ENCODE measurements around the gene PRIMA1. TPM values are rescaled to one million over a fixed set of nuclear protein-coding genes. Genes with fewer than 3 reads are reported as not detected.

Gene PRIMA1
- total RNA-seq, 1 experiment from 2014 or later, result 2.3 TPM

DNA sequence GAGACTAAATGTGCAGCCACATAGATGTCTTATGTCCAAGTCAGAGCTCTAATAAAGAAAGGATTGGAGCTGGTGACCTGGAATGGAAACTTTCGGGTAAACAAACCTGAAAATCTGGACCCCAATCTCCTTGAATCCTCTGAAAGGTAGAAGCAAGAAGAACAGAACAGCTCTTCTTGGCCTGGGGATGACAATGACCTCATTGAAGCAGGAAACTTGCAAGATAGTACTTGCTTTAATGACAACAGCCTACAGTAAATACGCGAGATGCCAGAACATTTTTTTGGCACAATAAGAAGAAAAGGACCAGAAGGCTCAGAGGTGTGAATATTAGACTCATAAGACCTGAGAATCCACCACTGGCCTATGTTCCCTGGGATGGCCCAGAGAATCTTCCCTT lies 4.1 kb upstream of the PRIMA1 start:
- no peak for DNase-seq
- Histone ChIP-seq H3K56ac (ENCODE audit: insufficient read length, low read depth, low read length) (no peak overlapping the region), H3K18ac (ENCODE audit: insufficient read length, low read depth, low read length) (no peak overlapping the region), H4K20me1 (ENCODE audit: control insufficient read depth, insufficient read depth, insufficient read length) (no peaks in the 10 kb centered on the region), H3K4ac (ENCODE audit: low read depth, low read length) (no peak overlapping the region), H3K27me3 (ENCODE audit: insufficient read depth, low read length) (no peaks in the 10 kb centered on the region; the same call in 1 of the 2 replicates), H2BK12ac (ENCODE audit: insufficient read length, low read depth, low read length) (no peak overlapping the region), H3K9me3 (ENCODE audit: control insufficient read depth, low read depth, low read length) (no peaks in the 10 kb centered on the region), H4K8ac (replicated peaks; ENCODE audit: insufficient read length, low read depth, low read length) (no peak overlapping the region), H3K4me2 (ENCODE audit: insufficient read depth, insufficient read length, low read length) (no peak overlapping the region), H3K23ac (ENCODE audit: insufficient read length, low read depth, low read length) (no peak overlapping the region), H3K23me2 (ENCODE audit: insufficient read length, low read depth, low read length, poor library complexity, severe bottlenecking) (peaks cover 8% of the 10 kb centered on the region), H2AFZ (ENCODE audit: low read length) (no peak overlapping the region), H4K91ac (ENCODE audit: insufficient read length, low read depth, low read length) (no peak overlapping the region), H4K5ac (ENCODE audit: insufficient read length, low read depth, low read length) (no peak overlapping the region), H2BK5ac (ENCODE audit: insufficient read length, low read length) (no peak overlapping the region), H3K4me1 (ENCODE audit: insufficient read depth, low read length) (peaks cover 3% of the 10 kb centered on the region; the same call in 1 of the 2 replicates), H3K27ac (ENCODE audit: insufficient read length, low read depth, low read length) (no peak overlapping the region), H3K9ac (ENCODE audit: extremely low read depth, insufficient read length, low read length) (no peak overlapping the region), H3T11ph (ENCODE audit: low read length) (no peak overlapping the region), H3K79me2 (ENCODE audit: insufficient read depth, low read length) (no peaks in the 10 kb centered on the region), H3K79me1 (ENCODE audit: insufficient read depth, low read depth, low read length, poor library complexity, severe bottlenecking) (no peaks in the 10 kb centered on the region), H2AK5ac (ENCODE audit: insufficient read length, low read length) (no peak overlapping the region), H2BK120ac (ENCODE audit: low read depth, low read length, poor library complexity, severe bottlenecking) (no peak overlapping the region), H2BK20ac (ENCODE audit: low read depth, low read length, poor library complexity, severe bottlenecking) (no peak overlapping the region), H3K14ac (ENCODE audit: insufficient read depth, low read length) (no peak overlapping the region), H2BK15ac (ENCODE audit: low read depth, low read length) (no peak overlapping the region)
- TF ChIP-seq CTCF (conservative IDR thresholded peaks at IDR 0.05), result no peak
- H3K4me1 Mint-ChIP-seq, result peaks cover 18 to 20% of the 10 kb centered on the region in 2 experiments
- no peak overlapping the region for H3K4me3 Mint-ChIP-seq
- H3K27ac Mint-ChIP-seq, result no peak overlapping the region
- peaks cover 0 to 10% of the 10 kb centered on the region in 2 experiments; a peak in 4 of 5 replicates for H3K9me3 Mint-ChIP-seq
- no peaks in the 10 kb centered on the region; a peak in 1 of 7 replicates for H3K36me3 Mint-ChIP-seq (ENCODE audit: insufficient read depth in 1 of 3, low read depth in 3 of 3)
- peaks cover 47% of the 10 kb centered on the region for H3K27me3 Mint-ChIP-seq (ENCODE audit: low read depth)
- WGBS (ENCODE audit: extremely low coverage, insufficient read length, low lambda C conversion rate), result no CpG with 5 or more reads among the region's 3 CpGs

All from H9 (cell line).